IPS-11a (cell line): ENCODE measurements around the gene BCHE.

Experiments used
- H3K4me3 ChIP-seq: one replicate; pipeline ENCODE4 v1.5.1; 2013; ENCODE audit warnings: low read depth, low read length, control low read depth

Gene BCHE

GRCh38 chr3:165754219-165755007 is 82.8 kb downstream of the BCHE start:
- no peak overlapping the region for H3K4me3 ChIP-seq

GRCh38 chr3:165753560-165753959 is 83.7 kb downstream of the BCHE start:
- no peak overlapping the region for H3K4me3 ChIP-seq

- H3K4me3 ChIP-seq: no peak overlapping the region
Observed at GRCh38 chr3:165751637-165752036, 85.6 kb downstream of the BCHE start.

- H3K4me3 ChIP-seq: no peak overlapping the region
Observed at GRCh38 chr3:165749821-165750220, 87.4 kb downstream of the BCHE start.

- H3K4me3 ChIP-seq: no peak overlapping the region
Observed at GRCh38 chr3:165749241-165749640, 88.0 kb downstream of the BCHE start.

- no peak overlapping the region for H3K4me3 ChIP-seq
Observed at GRCh38 chr3:165748094-165748493, 89.1 kb downstream of the BCHE start.

GRCh38 chr3:165746874-165747273 is 90.3 kb downstream of the BCHE start:
- no peak overlapping the region for H3K4me3 ChIP-seq

GRCh38 chr3:165744025-165744424 is 93.2 kb downstream of the BCHE start:
- H3K4me3 ChIP-seq: no peak overlapping the region

GRCh38 chr3:165742351-165742750 is 94.9 kb downstream of the BCHE start:
- no peak overlapping the region for H3K4me3 ChIP-seq

GRCh38 chr3:165729756-165730155 is 107.5 kb downstream of the BCHE start:
- no peak overlapping the region for H3K4me3 ChIP-seq

GRCh38 chr3:165728924-165729323 is 108.3 kb downstream of the BCHE start:
- H3K4me3 ChIP-seq: no peak overlapping the region

- no peak overlapping the region for H3K4me3 ChIP-seq
Observed at GRCh38 chr3:165725296-165725695, 111.9 kb downstream of the BCHE start.
